ENCODE measurements around the gene ACTR3C.
"Not testable (repeated sequence)": the region's sequence is repeated elsewhere in the genome, so short reads cannot be mapped to it uniquely, and the experiment has no call there.

The ACTR3C gene

GRCh38 chr7:150285849-150286754, 37.2 kb downstream of the ACTR3C start:
- DNase-seq (ENCODE audit: low read depth in 1 of 2, low spot score in 1 of 2), result not testable (repeated sequence)

- DNase-seq (ENCODE audit: low read depth in 1 of 2, low spot score in 1 of 2), result not testable (repeated sequence)
Observed at GRCh38 chr7:150283608-150284007, 39.7 kb downstream of the ACTR3C start.

- DNase-seq (ENCODE audit: low read depth in 1 of 2, low spot score in 1 of 2), result not testable (repeated sequence)
Observed at GRCh38 chr7:150283111-150283510, 40.2 kb downstream of the ACTR3C start.

- DNase-seq (ENCODE audit: low read depth in 1 of 2, low spot score in 1 of 2), result not testable (repeated sequence)
Observed at GRCh38 chr7:150281681-150282403, 41.5 kb downstream of the ACTR3C start.

GRCh38 chr7:150278383-150278782, 45.0 kb downstream of the ACTR3C start:
- DNase-seq (ENCODE audit: low read depth in 1 of 2, low spot score in 1 of 2), result not testable (repeated sequence)

GRCh38 chr7:150276132-150276695, 47.1 kb downstream of the ACTR3C start:
- not testable (repeated sequence) for DNase-seq (ENCODE audit: low read depth in 1 of 2, low spot score in 1 of 2)

GRCh38 chr7:150271898-150272297, 51.4 kb downstream of the ACTR3C start:
- not testable (repeated sequence) for DNase-seq (ENCODE audit: low read depth in 1 of 2, low spot score in 1 of 2)

GRCh38 chr7:150270101-150270824, 53.1 kb downstream of the ACTR3C start:
- DNase-seq (ENCODE audit: low read depth in 1 of 2, low spot score in 1 of 2), result not testable (repeated sequence)

GRCh38 chr7:150268798-150269197, 54.5 kb downstream of the ACTR3C start:
- DNase-seq (ENCODE audit: low read depth in 1 of 2, low spot score in 1 of 2), result not testable (repeated sequence)

- not testable (repeated sequence) for DNase-seq (ENCODE audit: low read depth in 1 of 2, low spot score in 1 of 2)
Observed at GRCh38 chr7:150268287-150268686, 55.1 kb downstream of the ACTR3C start.

- DNase-seq (ENCODE audit: low read depth in 1 of 2, low spot score in 1 of 2), result not testable (repeated sequence)
Observed at GRCh38 chr7:150266953-150267665, 56.2 kb downstream of the ACTR3C start.

- DNase-seq (ENCODE audit: low read depth in 1 of 2, low spot score in 1 of 2), result not testable (repeated sequence)
Observed at GRCh38 chr7:150262656-150263055, 60.7 kb downstream of the ACTR3C start.

- not testable (repeated sequence) for DNase-seq (ENCODE audit: low read depth in 1 of 2, low spot score in 1 of 2)
Observed at GRCh38 chr7:150247745-150248144, 75.6 kb downstream of the ACTR3C start.

GRCh38 chr7:150245208-150245607, 78.1 kb downstream of the ACTR3C start:
- DNase-seq (ENCODE audit: low read depth in 1 of 2, low spot score in 1 of 2), result not testable (repeated sequence)

- not testable (repeated sequence) for DNase-seq (ENCODE audit: low read depth in 1 of 2, low spot score in 1 of 2)
Observed at GRCh38 chr7:150242935-150243334, 80.4 kb downstream of the ACTR3C start.

- DNase-seq (ENCODE audit: low read depth in 1 of 2, low spot score in 1 of 2), result not testable (repeated sequence)
Observed at GRCh38 chr7:150225444-150225843, 97.9 kb downstream of the ACTR3C start.

GRCh38 chr7:150222083-150222972, 101.0 kb downstream of the ACTR3C start:
- not testable (repeated sequence) for DNase-seq (ENCODE audit: low read depth in 1 of 2, low spot score in 1 of 2)

GRCh38 chr7:150220673-150221181, 102.6 kb downstream of the ACTR3C start:
- DNase-seq (ENCODE audit: low read depth in 1 of 2, low spot score in 1 of 2), result not testable (repeated sequence)

Measured in activated T-helper 1 cell treated with anti-CD3 and anti-CD28 coated beads, Interleukin-2, amount 50 U/mL, for 16 hours (primary cell).